Stomach (tissue), 9 donors: ENCODE measurements around the gene CELF5. TPM values are rescaled to one million over a fixed set of nuclear protein-coding genes. Genes with fewer than 3 reads are reported as not detected.
"Not testable (repeated sequence)": the region's sequence is repeated elsewhere in the genome, so short reads cannot be mapped to it uniquely, and the experiment has no call there.

Source experiments
- DNase-seq, 2 donors: peaks; one replicate each; pipeline versions ENCODE4 v3.0.0 to v3.0.0-alpha.2; 2013 to 2019
- H3K27ac ChIP-seq, 5 donors: fragments of 200-600 bp in 4 of 5; sonication (generic) in 4 of 5; one replicate each; pipeline ENCODE4 v1.5.1; 2013 to 2019; ENCODE audit warnings: mild to moderate bottlenecking in 1 of 5, moderate library complexity in 1 of 5
- H3K27me3 ChIP-seq, 3 donors: fragments of 200-600 bp; sonication (generic); one replicate each; pipeline ENCODE4 v1.5.1; 2017 to 2019; ENCODE audit warnings: mixed run types in 1 of 3
- H3K36me3 ChIP-seq, 4 donors: fragments of 200-600 bp; sonication (generic); 1 replicate in 3 of 4; 2 replicates in 1 of 4; pipeline ENCODE4 v1.5.1; 2016 to 2019
- H3K4me1 ChIP-seq, 4 donors: fragments of 200-600 bp; sonication (generic); one replicate each; pipeline ENCODE4 v1.5.1; 2016 to 2019
- H3K4me3 ChIP-seq, 4 donors: fragments of 200-600 bp; sonication (generic) in 3 of 4; one replicate each; pipeline ENCODE4 v1.5.1; 2016 to 2019; ENCODE audit warnings: mild to moderate bottlenecking in 1 of 4
- H3K9me3 ChIP-seq, 4 donors: fragments of 200-600 bp; sonication (generic); one replicate each; pipeline ENCODE4 v1.5.1; 2016 to 2019
- CTCF ChIP-seq, 7 experiments: fragments of 450-650 bp in 4 of 7; fragments of 200-600 bp in 3 of 7; sonication (generic) in 3 of 7; IDR thresholded peaks; one replicate each; pipeline ENCODE4 v1.5.1; 2016 to 2019; ENCODE audit warnings: antibody characterized with exemption in 7 of 7, control low read depth in 2 of 7, mild to moderate bottlenecking in 1 of 7
- EP300 ChIP-seq: sonication (generic); formaldehyde crosslinking; IDR thresholded peaks from one replicate; pipeline ENCODE4 v1.6.1; 2017; ENCODE audit warnings: antibody characterized with exemption
- POLR2A ChIP-seq, 4 donors: fragments of 450-650 bp; IDR thresholded peaks; one replicate each; pipeline ENCODE4 v1.6.1; 2016; ENCODE audit warnings: antibody characterized with exemption in 4 of 4, control low read depth in 2 of 4, mild to moderate bottlenecking in 1 of 4, moderate library complexity in 1 of 4
- POLR2AphosphoS5 ChIP-seq, 3 donors: sonication (generic); formaldehyde crosslinking; IDR thresholded peaks; one replicate each; pipeline ENCODE4 v1.6.1; 2016; ENCODE audit warnings: antibody characterized with exemption in 3 of 3
- WGBS, 5 donors: extraction: QIAGEN DNeasy Blood & Tissue Kit in 3 of 5; methylation state at CpG; one replicate each; pipeline versions ENCODE4 v1.1.5 to v1.1.7; 2013 to 2018; 5-methylcytosine and 5-hydroxymethylcytosine counted together
- intact Hi-C: fragments of 100-400 bp; cut with DNase I; formaldehyde crosslinking; loops from one replicate; pipeline ENCODE4 v1.15.1; 2023; ENCODE audit warnings: low total_unique reads
- polyA plus RNA-seq, 3 donors: library from polyadenylated mRNA; stranded (reverse); fragments of 200-250 nt; gene quantifications; one replicate each; pipeline ENCODE4 v1.2.3, GENCODE V29; 2013
- total RNA-seq, 5 donors: library from RNA; depleted of rRNA; stranded (reverse); fragments of >200 nt; gene quantifications; one replicate each; pipeline versions ENCODE4 v1.1.0 to v1.2.3, GENCODE V29; 2014 to 2016
- donor health status: healthy with polysubstance abuse.
- donor health status: Bipolar disorder and iron deficiency.
- donor health status: healthy.

Gene CELF5
- total and polyA plus RNA-seq, 8 donors: 0.18 TPM; not detected in 6

- no peaks in the 10 kb centered on the region for H3K36me3 ChIP-seq
Measured at GRCh38 chr19:3234800-3235199, 10.3 kb downstream of the CELF5 start.

DNA sequence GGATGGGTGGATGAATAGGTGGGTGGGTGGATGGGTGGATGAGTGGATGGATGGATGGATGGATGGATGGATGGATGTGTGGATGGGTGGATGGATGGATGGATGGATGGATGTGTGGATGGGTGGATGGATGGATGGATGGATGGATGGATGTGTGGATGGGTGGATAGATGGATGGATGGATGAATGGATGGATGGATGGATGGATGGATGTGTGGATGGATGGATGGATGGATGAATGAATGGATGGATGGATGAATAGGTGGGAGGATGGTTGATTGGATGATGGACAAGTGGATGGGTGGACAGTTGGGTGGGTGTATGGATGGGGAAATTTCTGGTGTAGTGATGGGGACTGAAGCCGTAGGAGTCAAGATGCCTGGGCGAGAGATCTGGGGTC lies 11.1 kb downstream of the CELF5 start:
- H3K4me1 ChIP-seq, intact Hi-C loops, H3K4me3 ChIP-seq, DNase-seq, H3K36me3 ChIP-seq, H3K27ac ChIP-seq, H3K9me3 ChIP-seq: not testable (repeated sequence)
- peaks cover 0 to 46% (median 0%) of the 10 kb centered on the region in 3 donors for H3K27me3 ChIP-seq
- 77 to 89% (median 86%) methylated on average over 2 of the region's 2 CpGs for WGBS, 5 donors

More at GRCh38 chr19:3234800-3235199, 10.3 kb downstream of the CELF5 start:
- no peaks in the 10 kb centered on the region for H3K9me3 ChIP-seq
- intact Hi-C loops: no loop called here
- DNase-seq: no peak
- H3K27me3 ChIP-seq: peaks cover 0 to 49% (median 0%) of the 10 kb centered on the region in 3 donors
- H3K4me3 ChIP-seq: no peak overlapping the region
- H3K27ac ChIP-seq: no peak overlapping the region
- no peaks in the 10 kb centered on the region for H3K4me1 ChIP-seq
- TF ChIP-seq POLR2A (IDR thresholded peaks at IDR 0.05) (no peak), CTCF (IDR thresholded peaks at IDR 0.05) (no peak), EP300 (no peak), POLR2AphosphoS5 (IDR thresholded peaks at IDR 0.05) (no peak)
- 57 to 67% (median 62%) methylated on average over 9 of the region's 9 CpGs for WGBS, 5 donors

DNA sequence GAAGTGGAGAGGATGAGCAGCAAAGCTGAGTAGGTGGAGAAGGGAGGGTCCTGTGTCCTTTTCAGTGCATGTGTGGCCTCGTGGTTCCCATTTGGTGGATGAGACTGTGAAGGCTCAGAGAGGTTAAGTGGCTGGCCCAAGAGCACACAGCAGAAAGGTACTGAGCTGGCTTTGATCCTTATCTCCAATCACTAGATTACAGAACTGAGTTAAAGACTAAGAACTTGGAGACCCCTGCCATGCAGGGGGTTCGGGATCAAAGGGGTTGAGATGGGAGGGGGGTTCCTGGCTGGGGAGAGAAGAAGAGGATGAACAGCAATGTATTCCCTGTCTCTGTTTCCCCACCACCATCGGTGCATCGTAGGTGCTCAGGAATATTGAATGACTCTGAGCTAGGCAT lies 11.8 kb downstream of the CELF5 start:
- Histone ChIP-seq H3K36me3 (no peaks in the 10 kb centered on the region), H3K27ac (no peak overlapping the region), H3K9me3 (no peaks in the 10 kb centered on the region), H3K4me3 (no peak overlapping the region), H3K4me1 (no peaks in the 10 kb centered on the region), H3K27me3 (peaks cover 0 to 46% (median 0%) of the 10 kb centered on the region in 3 donors)
- 56 to 69% (median 64%) methylated on average over 4 of the region's 4 CpGs for WGBS, 5 donors
- DNase-seq: no peak
- TF ChIP-seq EP300 (no peak), POLR2AphosphoS5 (IDR thresholded peaks at IDR 0.05) (no peak), POLR2A (IDR thresholded peaks at IDR 0.05) (no peak), CTCF (IDR thresholded peaks at IDR 0.05) (no peak)
- intact Hi-C loops: no loop called here

DNA sequence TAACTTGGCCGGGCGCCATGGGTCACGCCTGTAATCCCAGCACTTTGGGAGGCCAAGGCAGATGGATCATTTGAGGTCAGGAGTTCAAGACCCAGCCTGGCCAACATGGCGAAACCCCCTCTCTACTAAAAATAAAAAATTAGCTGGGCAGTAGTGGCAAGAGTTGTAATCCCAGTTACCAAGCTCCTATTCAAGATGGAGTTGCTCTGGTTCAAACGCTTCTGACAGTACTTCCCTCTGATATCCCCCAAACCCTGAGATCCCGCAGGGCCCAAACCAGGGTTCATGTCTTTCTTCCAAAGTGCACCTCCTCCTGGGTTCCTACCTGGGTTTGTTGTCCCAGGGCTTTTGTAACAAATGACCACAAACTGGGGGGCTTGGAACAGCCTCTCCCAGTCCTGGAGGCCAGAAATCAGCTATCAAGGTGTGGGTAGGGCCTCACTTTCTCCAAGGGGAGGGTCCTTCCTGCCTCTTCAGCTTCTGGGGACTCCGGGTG lies 13.7 kb downstream of the CELF5 start:
- 76 to 87% (median 84%) methylated on average over 7 of the region's 7 CpGs for WGBS, 5 donors
- intact Hi-C loops: no loop called here
- Histone ChIP-seq H3K27ac (no peak overlapping the region), H3K9me3 (no peaks in the 10 kb centered on the region), H3K4me1 (no peaks in the 10 kb centered on the region), H3K36me3 (no peaks in the 10 kb centered on the region), H3K4me3 (no peak overlapping the region), H3K27me3 (peaks cover 0 to 42% (median 0%) of the 10 kb centered on the region in 3 donors)
- no peak for DNase-seq
- TF ChIP-seq EP300 (no peak), POLR2AphosphoS5 (IDR thresholded peaks at IDR 0.05) (no peak), POLR2A (IDR thresholded peaks at IDR 0.05) (no peak), CTCF (IDR thresholded peaks at IDR 0.05) (no peak)

DNA sequence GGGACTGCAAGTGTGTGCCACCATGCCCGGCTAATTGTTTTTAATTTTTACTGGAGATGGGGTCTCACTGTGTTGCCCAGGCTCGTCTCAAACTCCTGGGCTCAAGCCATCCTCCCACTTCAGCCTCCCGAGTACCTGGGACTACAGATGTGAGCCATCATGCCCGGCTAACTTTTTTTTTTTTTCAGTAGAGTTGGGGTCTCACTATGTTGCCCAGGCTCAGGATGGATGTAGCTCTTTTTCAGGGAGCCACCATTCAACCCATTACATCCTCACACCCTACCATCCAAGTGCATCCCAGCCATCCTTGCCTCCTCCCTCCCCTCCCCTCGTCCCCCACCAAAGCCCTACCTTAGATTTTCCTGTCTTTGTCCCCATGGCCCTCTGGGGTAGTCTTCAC lies 14.9 kb downstream of the CELF5 start:
- peaks cover 0 to 37% (median 0%) of the 10 kb centered on the region in 3 donors for H3K27me3 ChIP-seq
- intact Hi-C loops: no loop called here
- no peak for TF ChIP-seq POLR2AphosphoS5 (IDR thresholded peaks at IDR 0.05)
- TF ChIP-seq POLR2A (IDR thresholded peaks at IDR 0.05): no peak
- TF ChIP-seq CTCF (IDR thresholded peaks at IDR 0.05): no peak
- no peak for TF ChIP-seq EP300
- no peaks in the 10 kb centered on the region for H3K4me1 ChIP-seq
- no peaks in the 10 kb centered on the region for H3K9me3 ChIP-seq
- no peaks in the 10 kb centered on the region for H3K36me3 ChIP-seq
- no peak overlapping the region for H3K27ac ChIP-seq
- 60 to 82% (median 74%) methylated on average over 5 of the region's 5 CpGs for WGBS, 5 donors
- H3K4me3 ChIP-seq: no peak overlapping the region
- DNase-seq: no peak
